ENCODE results near the gene SLC35D1. TPM values are rescaled to one million over a fixed set of nuclear protein-coding genes. Genes with fewer than 3 reads are reported as not detected.

Gene SLC35D1
- total and polyA plus RNA-seq, 8 donors, result 1.9 to 7.7 (median 4.5) TPM

DNA sequence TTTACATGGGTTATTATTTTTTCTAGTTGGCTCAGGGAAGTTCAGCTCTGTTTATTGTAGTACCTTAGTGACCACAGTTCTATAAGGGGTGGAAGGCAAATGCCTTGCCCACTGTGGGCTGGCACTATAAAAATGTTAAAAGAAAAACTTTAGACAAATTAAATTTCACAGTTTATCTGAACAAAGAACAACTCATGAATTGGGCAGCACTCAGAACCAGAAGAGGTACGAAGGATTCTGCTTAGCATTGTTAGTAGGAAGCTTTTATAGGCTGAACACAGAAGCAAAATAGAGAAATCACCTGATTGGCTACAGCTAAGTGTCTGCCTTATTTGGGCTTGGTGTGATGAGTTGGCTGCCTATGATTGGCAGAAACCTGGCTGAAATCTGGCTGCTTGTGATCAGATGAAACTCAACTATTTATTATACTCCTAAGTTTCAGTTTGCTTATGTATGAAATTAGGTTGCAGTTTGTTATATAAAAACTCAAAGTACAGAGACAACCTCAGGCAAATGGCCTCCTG is 35.8 kb upstream of the SLC35D1 start:
- no peaks in the 10 kb centered on the region for H3K36me3 ChIP-seq
- WGBS, 2 donors, result 93 to 95% methylated on average over 1 of the region's 1 CpG
- TF ChIP-seq, protein P1, sequence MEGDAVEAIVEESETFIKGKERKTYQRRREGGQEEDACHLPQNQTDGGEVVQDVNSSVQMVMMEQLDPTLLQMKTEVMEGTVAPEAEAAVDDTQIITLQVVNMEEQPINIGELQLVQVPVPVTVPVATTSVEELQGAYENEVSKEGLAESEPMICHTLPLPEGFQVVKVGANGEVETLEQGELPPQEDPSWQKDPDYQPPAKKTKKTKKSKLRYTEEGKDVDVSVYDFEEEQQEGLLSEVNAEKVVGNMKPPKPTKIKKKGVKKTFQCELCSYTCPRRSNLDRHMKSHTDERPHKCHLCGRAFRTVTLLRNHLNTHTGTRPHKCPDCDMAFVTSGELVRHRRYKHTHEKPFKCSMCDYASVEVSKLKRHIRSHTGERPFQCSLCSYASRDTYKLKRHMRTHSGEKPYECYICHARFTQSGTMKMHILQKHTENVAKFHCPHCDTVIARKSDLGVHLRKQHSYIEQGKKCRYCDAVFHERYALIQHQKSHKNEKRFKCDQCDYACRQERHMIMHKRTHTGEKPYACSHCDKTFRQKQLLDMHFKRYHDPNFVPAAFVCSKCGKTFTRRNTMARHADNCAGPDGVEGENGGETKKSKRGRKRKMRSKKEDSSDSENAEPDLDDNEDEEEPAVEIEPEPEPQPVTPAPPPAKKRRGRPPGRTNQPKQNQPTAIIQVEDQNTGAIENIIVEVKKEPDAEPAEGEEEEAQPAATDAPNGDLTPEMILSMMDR (IDR thresholded peaks at IDR 0.05), result no peak
- no peaks in the 10 kb centered on the region for H3K9me3 ChIP-seq
- no peak overlapping the region for H3K27ac ChIP-seq
- H3K27me3 ChIP-seq, result no peaks in the 10 kb centered on the region
- no peak for DNase-seq
- no peak for FAIRE-seq
- intact Hi-C loops (cut with DNase I), result no loop called here
- no peaks in the 10 kb centered on the region for H3K4me1 ChIP-seq
- H3K4me3 ChIP-seq, result no peak overlapping the region
- no peak for ATAC-seq

DNA sequence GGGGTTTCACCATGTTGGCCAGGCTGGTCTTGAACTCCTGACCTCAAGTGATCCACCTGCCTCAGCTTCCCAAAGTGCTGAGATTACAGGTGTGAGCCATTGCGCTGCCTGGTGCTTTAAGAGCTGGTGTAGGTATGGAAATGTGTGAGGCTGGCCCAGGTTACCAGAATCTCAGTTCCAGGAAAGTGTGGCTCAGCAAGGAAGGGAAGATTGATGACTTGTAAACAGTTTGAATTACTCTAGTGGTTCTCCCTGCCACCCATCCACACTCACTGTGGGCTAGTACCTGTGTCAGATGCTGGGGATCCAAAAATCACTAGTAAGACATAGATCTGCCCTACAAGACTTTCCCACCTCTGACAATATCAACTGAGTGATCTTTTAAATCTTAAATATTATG is 34.5 kb upstream of the SLC35D1 start:
- FAIRE-seq (no peak), DNase-seq (no peak), ATAC-seq (no peak)
- Histone ChIP-seq H3K27ac (no peak overlapping the region), H3K9me3 (no peaks in the 10 kb centered on the region), H3K27me3 (no peaks in the 10 kb centered on the region), H3K4me1 (no peaks in the 10 kb centered on the region), H3K36me3 (no peaks in the 10 kb centered on the region), H3K4me3 (no peak overlapping the region)
- TF ChIP-seq, protein P1 (IDR thresholded peaks at IDR 0.05), result no peak
- intact Hi-C loops (cut with DNase I), result no loop called here
- WGBS, 2 donors, result 100% methylated on average over 1 of the region's 1 CpG

DNA sequence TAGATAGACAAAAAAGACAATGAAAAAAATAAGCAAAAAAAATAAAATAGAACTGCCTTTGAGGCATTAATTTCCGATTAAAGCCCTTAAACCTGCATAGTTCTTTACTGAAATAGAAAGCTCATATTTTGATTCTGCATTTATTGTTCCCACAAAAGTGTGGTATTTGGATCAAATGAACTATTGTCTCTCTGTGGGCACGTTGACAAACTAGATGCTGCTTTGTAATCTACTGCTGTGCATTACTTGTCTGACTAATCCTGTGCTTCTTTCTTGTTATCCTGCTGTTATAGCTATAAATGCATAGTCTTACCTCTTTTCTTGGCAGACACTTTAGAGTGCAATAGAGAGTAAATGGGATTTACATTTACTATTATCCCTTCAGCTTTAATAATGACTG is 31.4 kb upstream of the SLC35D1 start:
- no peaks in the 10 kb centered on the region for H3K36me3 ChIP-seq
- H3K4me1 ChIP-seq, result no peaks in the 10 kb centered on the region
- intact Hi-C loops (cut with DNase I), result no loop called here
- no peak overlapping the region for H3K27ac ChIP-seq
- no peaks in the 10 kb centered on the region for H3K27me3 ChIP-seq
- 43 to 44% methylated on average over 2 of the region's 2 CpGs for WGBS, 2 donors
- no peak overlapping the region for H3K4me3 ChIP-seq
- H3K9me3 ChIP-seq, result no peaks in the 10 kb centered on the region
- ATAC-seq (no peak), FAIRE-seq (no peak), DNase-seq (no peak)
- TF ChIP-seq, protein P1 (IDR thresholded peaks at IDR 0.05), result no peak

DNA sequence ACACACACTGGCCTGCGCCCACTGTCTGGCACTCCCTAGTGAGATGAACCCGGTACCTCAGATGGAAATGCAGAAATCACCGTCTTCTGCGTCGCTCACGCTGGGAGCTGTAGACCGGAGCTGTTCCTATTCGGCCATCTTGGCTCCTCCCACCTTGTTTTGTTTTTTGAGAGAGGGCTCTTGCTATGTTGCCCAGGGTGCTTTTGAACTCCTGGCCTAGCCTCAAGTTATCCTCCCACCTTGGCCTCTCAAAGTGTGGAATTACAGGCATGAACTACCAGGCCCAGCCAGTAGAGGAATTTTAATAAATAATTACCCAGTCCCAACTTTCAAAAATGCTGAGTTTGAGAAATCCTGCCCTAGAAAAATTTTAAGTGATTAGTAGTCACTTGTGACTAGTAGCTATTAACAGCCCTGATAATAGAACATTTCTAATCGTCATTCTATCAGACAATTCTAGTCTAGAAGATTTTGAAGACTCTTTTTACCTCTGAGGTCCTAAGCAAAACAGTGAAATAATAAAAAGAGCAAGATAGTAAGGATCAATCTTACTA is 30.9 kb upstream of the SLC35D1 start:
- DNase-seq, result no peak
- no peak for FAIRE-seq
- 91% methylated on average over 3 to 7 of the region's 9 CpGs for WGBS, 2 donors
- Histone ChIP-seq H3K36me3 (no peaks in the 10 kb centered on the region), H3K27ac (no peak overlapping the region), H3K4me1 (no peaks in the 10 kb centered on the region), H3K9me3 (no peaks in the 10 kb centered on the region), H3K27me3 (no peaks in the 10 kb centered on the region), H3K4me3 (no peak overlapping the region)
- TF ChIP-seq, protein P1 (IDR thresholded peaks at IDR 0.05), result no peak
- intact Hi-C loops (cut with DNase I), result no loop called here
- ATAC-seq, result no peak

DNA sequence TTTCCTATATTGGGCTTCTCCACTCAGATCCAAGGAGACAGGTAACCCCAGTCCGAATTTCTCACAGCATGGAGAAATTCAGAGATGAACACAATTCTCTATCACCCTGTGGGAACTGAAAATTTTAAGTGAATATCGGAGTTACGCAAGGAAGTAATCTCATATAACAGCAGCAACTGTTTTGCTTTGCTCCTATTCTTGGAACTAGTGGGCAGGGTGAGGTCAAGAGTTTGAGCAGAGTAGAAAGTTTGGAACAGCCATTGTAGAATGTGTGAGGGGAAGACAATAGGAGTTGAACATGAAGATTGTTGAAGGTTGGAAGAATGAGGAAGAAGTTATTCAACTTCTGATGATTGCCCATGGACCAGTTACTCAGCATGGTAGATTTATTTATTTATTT is 24.3 kb upstream of the SLC35D1 start:
- Histone ChIP-seq H3K4me1 (no peaks in the 10 kb centered on the region), H3K27me3 (no peaks in the 10 kb centered on the region), H3K27ac (no peak overlapping the region), H3K36me3 (no peaks in the 10 kb centered on the region), H3K4me3 (no peak overlapping the region), H3K9me3 (no peaks in the 10 kb centered on the region)
- no peak for DNase-seq
- WGBS, 2 donors, result 95 to 96% methylated on average over 3 of the region's 3 CpGs
- no peak for ATAC-seq
- intact Hi-C loops (cut with DNase I), result no loop called here
- TF ChIP-seq, protein P1 (IDR thresholded peaks at IDR 0.05), result no peak
- no peak for FAIRE-seq
